GM21619 (cell line): ENCODE measurements around the gene FBXO11.
A peak's percentile ranks its signal among the peaks of the same experiment; 100 is the strongest.

Source experiments
- ATAC-seq: cut with Tn5 transposase; IDR thresholded peaks from one replicate; pipeline ENCODE4 v1.9.1; 2021; ENCODE audit not compliant: unreplicated experiment

The FBXO11 gene

DNA sequence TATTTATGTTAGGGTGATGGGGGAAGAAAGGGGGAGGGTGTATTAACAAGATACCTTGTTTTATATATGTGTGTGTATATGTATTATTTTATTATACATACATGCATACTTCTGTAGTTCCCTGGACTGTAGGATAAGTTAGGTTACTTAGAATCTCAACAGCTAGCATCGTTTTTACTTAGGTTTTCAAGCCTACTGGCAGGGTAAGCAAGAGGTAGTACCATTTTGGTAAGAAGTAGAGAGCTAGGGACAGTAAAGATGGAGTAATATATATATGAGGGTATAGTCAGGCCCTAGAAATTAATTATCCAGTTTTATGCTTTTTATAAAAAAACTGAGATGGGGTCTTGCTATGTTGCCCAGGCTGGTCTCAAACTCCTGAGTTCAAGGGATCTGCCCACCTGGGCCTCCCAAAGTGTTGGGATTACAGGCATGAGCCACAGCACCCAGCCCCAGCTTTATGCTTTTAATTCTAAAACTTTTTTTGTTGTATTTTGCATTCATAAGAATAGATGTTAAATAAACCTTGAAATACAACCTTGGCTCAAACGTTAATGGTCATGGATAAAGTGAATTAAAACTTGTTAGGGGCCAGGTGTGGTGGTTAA is 110.1 kb downstream of the FBXO11 start:
- no peak for ATAC-seq

DNA sequence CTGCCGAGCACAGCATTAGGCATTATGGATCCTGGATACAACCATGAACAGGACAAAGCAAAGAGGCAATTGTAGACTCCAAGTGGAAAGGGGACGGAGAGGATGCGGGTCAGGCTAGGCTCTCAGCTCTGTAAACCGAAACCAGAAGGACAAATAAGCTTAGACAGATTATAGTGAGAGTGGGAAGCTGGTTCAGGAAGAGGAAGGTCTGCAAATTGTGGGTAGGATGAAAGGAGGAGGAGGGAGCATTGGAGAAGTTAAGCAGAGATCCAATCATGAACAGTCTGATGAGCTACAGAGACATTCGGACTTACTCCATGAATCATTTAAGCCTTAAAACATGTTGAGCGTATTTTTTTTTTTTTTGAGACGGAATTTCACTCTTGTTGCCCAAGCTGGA is 120.3 kb downstream of the FBXO11 start:
- ATAC-seq = no peak

DNA sequence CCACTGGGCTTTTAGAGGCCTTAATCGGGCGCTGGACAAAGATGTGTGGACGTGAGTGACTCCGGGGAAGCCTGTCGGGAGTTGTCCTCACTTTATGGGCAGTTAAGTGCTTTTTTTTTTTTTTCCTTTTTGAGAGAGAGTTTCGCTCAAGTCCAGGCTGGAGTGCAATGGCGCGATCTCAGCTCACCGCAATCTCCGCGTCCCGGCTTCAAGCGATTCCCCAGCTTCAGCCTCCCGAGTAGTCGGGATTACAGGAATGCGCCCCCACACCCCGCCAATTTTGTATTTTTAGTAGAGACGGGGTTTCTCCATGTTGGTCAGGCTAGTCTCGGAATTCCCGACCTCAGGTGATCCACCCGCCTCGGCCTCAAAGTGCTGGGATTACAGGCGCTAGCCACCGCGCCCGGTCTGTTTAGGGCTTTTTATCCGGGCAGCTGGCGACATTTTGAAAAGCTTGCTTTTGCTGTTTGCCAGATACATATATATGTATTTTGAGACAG is 121.9 kb downstream of the FBXO11 start:
- ATAC-seq = no peak

DNA sequence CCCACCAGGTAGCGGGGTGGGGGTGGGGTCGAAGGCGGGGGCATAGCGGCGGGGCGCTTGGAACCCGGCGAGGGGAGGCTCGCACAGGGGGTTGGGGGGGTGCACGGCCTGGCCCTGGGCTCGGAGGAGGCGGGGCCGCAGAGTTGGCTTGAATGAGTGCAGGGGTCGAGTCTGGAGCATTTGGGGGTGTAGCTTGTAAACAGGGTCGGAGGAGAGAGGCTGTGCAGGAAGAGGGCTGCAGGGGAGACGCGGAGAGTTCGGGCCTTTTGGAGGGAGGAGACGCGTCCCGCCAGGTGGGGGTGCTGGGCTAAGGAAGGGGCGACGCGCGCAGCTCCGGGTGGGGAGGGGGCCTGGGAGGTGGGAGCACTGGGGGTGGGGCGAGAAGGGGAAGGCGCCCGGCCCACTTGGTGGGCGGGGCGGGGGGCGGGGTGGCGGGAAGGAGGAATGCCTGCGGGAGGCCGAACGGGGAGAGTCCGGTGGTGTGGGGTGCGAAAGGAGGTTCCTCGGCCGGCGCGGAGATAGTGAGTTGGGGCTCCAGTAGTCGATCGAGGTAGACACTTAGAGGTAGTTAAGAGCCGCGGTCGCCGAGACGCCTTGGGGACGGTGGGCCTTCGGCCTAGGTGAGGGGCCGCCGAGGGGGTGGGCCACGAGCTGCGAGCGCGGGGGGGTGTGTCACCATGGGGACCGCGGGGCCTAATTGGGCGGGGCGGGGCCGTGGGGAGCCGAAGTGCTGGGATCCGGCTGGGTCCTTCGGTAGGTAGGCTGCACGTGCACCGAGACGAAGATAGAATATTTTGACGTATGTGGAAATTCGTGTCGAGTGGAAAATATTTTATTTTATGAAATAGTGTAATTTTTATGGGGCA is 122.6 kb downstream of the FBXO11 start:
- peak; percentile 20 for ATAC-seq

DNA sequence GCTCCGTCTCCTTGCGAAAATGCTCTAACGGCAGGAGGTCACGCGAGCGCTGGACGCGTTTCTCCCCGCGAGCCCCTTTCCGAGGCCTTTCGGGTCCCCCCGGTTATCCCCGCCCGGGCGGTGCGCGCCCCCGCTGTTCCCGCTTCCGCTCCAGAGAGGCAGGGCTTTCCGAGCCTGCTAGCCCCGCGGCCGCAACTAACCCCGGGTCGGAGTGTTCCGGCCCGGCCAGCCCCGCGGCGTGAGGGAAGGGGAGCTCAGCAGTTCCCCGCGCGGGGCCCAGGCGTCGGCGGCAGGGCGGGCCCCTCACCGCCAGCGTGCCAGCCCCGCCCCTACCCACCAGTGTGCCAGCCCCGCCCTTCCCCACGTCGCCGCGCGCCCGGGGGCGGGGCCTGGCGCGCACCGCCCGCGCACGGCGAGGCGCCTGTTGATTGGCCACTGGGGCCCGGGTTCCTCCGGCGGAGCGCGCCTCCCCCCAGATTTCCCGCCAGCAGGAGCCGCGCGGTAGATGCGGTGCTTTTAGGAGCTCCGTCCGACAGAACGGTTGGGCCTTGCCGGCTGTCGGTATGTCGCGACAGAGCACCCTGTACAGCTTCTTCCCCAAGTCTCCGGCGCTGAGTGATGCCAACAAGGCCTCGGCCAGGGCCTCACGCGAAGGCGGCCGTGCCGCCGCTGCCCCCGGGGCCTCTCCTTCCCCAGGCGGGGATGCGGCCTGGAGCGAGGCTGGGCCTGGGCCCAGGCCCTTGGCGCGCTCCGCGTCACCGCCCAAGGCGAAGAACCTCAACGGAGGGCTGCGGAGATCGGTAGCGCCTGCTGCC is 123.4 kb downstream of the FBXO11 start, which contains the start of gene MSH6:
Gene MSH6, plus strand, starts transcription at position 475 of the 815 bp plus-strand sequence. Its CDS starts 89 bp downstream, at position 564.
- ATAC-seq = peak; percentile 80

DNA sequence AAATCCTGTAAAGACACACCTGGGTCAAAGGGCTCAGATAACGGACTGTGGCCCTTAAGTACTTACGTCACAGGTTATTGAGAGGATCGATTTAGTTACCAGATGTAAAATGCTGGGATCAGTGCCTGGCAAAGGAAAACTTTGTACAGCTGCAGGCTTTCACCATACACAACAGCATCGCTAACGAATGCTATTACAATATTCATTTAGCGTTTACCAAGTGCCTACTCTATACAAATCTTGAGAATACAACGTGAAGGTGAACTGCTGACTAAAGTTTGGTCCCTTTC is 124.0 kb downstream of the FBXO11 start:
- ATAC-seq = no peak

DNA sequence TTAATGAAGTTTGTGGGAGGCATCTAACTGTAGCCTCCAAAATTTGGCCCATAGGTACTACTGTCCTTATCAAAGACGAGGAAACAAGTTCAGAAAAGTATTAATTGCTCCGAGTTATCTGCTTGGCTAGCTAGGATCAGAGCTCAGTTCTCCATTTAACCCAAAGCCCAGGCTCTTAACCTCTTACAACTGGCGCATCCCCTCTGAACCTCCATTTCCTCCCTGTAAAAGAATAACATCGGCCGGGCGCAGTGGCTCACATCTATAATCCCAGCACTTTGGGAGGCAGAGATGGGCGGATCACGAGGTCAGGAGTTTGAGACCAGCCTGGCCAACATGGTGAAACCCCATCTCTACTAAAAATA is 126.9 kb downstream of the FBXO11 start:
- no peak for ATAC-seq

DNA sequence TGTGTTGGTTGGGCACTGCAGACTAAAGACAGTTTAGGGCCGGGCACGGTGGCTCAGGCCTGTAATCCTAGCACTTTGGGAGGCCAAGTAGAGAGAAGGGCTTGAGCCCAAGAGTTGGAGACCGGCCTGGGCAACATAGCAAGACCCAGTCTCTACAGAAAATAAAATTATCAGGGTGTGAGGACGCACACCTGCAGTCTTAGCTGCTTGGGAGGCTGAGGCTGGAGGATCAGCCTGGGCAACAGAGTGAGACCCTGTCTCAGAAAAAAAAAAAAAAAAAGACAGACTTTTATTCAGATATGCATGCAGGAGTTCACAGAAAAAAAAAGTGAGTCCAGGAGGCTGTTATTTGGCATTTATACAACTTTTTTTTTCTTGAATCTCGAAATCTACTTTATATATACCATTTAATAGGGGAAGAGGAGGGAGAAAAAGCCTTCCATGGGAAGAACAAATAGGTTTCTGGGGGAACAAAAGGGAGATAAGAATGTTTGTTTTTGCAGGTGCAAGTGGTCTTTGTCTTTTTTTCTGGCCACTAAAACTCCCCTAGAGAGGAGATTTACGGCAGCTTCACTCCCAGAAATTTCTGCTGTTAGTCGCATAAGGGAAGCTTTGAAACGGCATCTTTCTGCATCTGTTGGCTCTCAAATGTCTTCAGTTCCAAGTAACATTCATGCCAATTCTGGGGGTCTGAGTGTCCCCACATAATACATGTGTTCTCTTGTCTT is 127.4 kb downstream of the FBXO11 start:
- ATAC-seq = no peak

DNA sequence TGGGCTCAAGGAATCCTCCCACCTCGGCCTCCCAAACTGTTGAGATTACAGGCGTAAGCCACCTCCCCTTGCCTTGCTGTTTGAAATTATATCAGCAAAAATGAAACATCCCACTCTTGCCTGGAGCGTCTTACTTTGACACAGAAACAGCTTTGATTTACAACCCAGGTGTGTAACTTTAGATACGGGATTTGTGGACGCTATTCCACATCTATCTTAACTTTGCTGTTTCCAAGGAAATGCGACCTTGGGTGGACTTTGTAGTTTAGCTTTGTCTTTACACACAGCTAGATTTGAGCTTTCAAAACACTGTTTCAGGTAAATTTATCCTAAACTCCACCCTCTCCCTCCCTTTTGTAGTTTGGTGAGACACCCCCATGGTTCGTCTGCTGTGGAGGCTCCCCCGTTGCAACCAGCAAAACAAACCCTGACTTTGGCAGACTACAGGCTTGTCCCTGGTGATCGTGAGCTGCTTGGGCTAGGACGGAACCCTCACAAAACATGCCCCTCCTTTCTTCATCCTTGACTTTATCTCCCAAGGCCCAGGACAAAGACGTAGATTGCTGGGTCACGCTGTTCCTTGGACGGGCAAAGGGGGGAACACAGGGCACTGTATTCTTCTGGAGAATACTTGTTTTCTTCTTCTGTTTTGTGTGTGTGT is 128.9 kb downstream of the FBXO11 start:
- ATAC-seq = no peak

DNA sequence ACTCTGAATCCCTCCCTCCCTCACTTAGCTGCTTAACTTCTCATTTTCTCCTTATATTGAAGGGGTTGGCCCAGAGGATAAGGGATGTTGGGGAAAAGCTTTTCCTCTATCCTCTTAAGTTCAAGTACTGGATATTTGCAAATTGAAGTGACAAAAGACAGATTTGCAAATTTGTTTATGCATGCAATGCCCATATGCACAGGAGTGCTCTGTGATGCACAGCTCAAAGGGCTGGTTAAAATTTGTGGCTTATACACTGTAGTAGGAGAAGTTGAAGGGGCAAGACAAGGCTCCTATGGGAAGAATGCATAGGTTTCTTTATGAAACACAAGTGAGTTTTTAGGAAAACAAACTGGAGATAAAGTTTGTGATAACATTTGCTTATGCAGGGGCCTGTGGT is 131.7 kb downstream of the FBXO11 start:
- no peak for ATAC-seq

DNA sequence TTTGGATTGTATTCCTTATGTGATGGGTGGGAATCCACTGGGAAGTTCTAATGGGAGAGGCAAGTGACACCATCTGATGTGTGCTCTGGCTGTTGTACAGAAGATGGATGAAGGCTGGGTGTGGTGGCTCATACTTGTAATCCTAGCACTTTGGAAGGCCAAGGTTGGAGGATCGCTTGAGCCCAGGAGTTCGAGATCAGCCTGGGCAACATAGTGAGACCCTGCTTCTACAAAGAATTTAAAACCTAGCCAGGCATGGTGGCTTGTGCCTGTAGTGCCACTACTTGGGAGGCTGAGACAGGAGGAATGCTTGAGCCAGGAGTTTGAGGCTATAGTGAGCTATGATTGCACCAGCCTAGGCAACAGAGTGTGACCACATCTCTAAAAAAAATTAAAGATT is 134.0 kb downstream of the FBXO11 start:
- ATAC-seq = no peak

DNA sequence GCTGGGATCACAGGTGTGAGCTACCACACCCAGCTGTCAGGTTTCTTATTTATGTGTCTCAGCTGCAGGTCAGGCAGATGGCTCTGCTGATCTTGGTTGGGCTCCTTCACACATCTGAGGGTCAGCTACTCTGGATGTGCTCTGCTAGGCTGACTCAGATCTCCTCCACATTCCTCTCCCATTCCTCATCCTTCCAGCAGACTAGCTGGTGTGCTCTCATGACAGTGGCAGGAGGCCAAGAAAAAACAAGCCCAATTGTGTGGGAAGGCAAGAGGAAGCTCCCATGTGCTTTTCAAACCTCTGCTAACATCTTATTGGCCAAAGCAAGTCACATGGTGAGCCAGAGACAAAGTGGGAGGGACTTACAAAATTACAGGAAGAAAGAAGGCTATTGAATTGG is 135.1 kb downstream of the FBXO11 start:
- no peak for ATAC-seq

DNA sequence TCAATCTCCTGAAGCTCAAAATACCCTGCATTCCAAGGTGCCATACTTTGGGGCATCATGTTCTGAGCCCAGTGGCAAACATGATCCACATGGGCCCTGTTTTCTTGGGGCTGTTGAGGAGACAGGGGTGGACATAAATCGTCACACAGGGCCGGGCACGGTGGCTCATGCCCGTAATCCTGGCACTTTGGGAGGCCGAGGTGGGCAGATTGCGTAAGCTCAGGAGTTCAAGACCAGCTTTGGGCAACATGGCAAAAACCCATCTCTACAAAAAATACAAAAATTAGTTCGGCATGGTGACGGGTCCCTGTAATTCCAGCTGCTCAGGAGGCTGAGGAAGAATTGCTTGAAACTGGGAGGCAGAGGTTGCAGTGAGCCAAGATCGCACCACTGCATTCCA is 137.0 kb downstream of the FBXO11 start:
- ATAC-seq = no peak

DNA sequence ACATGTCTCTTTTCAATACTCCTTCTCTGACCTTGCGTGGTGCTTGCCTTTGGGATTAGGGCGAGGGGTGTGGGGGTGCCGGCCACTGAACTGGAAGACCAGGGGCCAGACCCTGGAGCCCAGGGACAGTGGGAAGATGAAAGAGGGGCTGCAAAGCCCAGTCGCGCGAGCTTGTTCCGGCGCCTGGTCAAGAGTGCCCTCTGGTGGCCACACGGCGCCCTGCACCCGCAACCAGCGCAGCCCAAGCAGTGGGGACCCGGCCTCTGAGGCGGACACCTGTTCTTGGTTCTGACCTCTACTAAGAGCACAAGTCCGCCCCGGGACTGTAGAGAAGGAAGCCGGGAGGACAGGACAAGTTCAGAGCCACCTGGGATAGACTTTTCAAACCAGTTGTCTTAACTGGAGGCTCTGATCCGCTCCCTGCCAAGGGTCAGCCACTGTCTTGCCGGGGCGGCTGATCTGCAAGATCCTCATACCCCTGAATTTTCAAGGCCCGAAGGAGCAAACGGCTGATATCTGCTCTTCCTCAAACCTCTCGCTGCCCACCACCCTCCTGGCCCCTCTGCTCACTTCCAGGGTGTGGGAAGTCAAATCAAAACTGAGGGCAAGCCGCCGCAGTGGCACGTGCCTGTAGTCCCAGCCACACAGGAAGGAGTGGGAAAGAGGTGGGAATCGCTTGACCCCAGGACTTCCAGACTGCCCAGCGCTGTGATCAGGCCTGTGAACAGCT is 138.3 kb downstream of the FBXO11 start:
- ATAC-seq = peak; percentile 67

DNA sequence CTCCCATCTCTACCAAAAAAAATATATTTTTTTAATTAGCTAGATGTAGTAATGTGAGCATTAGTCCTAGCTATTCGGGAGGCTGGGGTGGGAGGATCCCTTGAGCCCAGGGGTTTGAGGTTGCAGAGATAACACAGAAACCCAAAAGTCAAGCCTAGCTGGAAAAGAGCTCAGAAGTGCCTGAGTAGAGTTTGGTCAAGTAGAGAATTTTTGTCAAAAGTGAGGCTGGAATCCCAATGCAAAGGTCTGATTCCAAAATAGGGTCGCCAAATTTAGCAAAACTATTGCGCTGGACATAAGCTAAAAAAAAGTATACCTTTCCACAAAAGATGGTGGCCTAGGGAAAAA is 138.8 kb downstream of the FBXO11 start:
- ATAC-seq = no peak

DNA sequence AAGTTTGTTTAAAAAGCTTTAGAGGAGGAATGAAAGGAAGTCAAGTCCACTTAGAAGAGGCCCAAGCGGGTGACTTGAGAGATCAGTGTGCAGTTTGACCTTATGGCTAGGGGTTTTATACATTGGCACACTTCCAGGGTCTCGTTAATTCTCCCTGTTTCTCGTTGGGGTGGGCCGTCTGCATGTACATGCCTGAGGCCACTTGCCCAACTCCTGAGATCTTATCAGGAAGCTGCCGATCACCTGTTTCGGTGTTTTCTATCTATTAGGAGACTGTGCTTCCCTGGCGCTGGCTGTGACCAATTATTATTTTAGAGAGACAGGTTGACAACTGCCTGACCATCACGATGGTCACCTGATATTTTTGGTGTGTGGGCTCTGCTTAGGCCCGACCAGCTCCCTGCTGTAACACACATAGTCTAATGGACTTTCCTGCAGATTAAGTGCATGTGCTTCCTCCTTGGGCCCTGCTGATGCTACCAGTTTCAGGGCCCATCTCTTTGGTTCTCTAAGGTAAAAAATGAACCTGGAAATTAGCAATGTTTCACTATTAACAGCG is 154.4 kb downstream of the FBXO11 start:
- ATAC-seq = peak; percentile 31

DNA sequence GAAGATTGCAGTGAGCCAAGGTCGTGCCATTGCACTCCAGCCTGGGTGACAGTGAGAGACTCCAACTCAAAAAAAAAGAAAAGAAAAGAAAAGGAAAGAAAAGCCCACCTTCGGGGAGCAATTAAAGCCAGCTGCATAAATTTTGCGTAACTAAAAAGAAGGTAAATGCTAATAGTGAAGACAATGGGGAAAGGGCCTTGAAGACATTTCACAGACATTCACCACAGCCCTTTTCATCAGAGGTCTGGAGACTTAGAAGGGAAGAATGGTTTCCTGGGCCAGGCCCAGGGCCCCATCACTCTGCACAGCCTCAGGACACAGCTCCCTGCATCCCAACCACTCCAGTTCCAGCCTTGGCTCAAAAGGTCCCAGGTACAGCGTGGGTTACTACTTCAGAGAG is 158.4 kb downstream of the FBXO11 start:
- ATAC-seq = no peak

DNA sequence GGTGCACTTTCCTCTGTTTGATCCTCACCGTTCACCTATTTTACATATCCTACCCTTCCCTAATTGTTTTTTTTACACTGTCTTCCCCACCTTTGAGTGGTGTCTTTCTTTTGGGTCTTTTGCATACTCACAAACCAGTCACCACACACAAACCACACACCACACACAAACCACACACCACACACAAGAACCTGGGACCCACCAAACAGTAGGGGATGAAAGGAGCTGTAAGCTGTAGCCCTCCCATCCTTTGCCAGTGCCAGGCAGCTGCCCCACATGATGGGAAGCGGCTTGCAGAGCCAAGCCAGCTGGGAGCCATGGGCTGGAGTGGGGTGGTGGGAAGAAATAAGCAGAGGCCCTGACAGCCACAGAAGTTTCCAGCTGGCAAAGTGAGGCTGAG is 162.2 kb downstream of the FBXO11 start:
- no peak for ATAC-seq

DNA sequence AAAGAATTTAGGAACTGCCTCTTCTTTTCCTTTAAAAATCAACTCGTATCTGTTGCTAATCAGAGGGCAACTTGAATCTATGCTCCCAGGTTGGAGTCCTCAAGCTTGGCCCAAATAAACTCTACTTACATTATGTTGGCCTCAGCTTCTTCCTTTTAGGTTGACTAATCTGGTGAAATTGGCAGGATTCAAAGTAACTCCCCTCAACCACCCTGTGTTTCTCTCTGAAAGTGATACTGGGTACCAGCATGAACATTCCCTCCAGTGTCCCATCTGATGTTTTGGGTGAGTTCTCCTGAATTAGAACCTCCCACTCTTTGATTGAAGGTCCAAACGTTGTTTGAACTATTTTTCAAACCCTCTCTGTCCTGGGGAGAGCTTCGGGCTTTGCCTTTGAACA is 164.7 kb downstream of the FBXO11 start:
- no peak for ATAC-seq

DNA sequence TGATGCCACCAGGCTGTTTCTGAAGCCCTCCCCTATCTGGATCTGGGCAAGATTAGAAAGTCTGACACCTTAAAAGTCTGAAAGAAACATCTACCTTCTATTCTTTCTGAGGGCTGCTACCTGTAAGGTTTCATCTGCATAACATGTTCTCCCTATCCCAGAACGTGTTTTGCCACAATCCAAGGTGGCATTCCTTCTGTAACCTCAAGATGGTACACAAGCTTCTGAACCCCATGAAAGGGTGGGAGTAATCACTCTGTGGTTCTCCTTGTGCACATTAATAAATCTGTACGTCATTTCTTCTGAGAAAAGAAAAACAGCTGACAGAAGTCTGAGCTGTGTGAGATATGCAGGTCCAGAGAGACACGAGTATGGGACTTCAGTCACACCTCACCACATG is 165.2 kb downstream of the FBXO11 start:
- ATAC-seq = no peak
